ENCODE results near the gene HYAL2.

HYAL2 gene

GRCh38 chr3:50268703-50269451, 53.7 kb downstream of the HYAL2 start, which contains the start of gene SEMA3B:
TSS of gene SEMA3B (plus strand) at chr3:50269147. CDS start at chr3:50269241, 94 bp downstream.
- no peak for DNase-seq

GRCh38 chr3:50268276-50268675, 54.3 kb downstream of the HYAL2 start:
- DNase-seq = no peak

All from CD4-positive, alpha-beta T cell treated with Interleukin-21 for 1 hour (primary cell).